Fibroblast of pulmonary artery (primary cell): ENCODE results near the gene MCCD1.

Source experiments
- DNase-seq: peaks from one replicate; pipeline ENCODE4 v3.0.0-alpha.2; 2010; ENCODE audit warnings: low read depth
- H3K4me3 ChIP-seq: replicated peaks from 2 replicates; pipeline ENCODE4 v1.5.1; 2011; ENCODE audit warnings: low read depth, mild to moderate bottlenecking, control low read depth, low read length, moderate library complexity
- CTCF ChIP-seq: IDR thresholded peaks from 2 replicates; pipeline ENCODE4 v1.5.1; 2011; ENCODE audit warnings: mild to moderate bottlenecking, control low read depth, low read length, inconsistent platforms; ENCODE audit errors: missing control alignments

The MCCD1 gene

DNA sequence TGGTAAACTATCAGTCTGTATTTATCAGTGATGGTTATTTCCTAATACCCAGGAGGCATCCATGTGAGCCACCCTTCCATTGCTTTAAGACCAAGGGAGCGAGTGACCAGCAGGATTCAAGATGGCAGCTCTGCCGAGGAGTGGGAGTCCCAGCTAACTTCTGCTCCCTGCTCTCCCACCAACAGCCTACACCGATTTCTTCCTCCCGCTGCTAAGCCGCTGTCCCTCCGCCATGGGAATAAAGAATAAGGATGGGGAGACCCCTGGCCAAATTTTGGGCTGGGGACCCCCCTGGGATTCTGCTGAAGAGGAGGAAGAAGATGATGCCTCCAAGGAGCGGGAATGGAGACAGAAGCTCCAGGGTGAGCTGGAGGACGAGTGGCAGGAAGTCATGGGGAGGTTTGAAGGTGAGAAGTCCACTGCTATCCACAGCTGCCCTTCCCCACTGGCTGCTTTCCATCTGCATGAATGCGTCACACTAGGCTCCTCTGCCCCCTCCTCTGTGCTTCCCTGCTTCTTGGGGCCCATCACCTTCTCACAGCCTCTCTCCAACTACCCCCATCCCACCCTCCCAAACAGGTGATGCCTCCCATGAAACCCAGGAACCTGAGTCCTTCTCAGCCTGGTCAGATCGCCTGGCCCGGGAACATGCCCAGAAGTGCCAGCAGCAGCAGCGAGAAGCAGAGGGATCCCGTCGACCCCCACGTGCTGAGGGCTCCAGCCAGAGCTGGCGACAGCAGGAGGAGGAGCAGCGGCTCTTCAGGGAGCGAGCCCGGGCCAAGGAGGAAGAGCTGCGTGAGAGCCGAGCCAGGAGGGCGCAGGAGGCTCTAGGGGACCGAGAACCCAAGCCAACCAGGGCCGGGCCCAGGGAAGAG, 28.9 kb downstream of the MCCD1 start:
- no peak for TF ChIP-seq CTCF
- no peak overlapping the region for H3K4me3 ChIP-seq
- no peak for DNase-seq

GRCh38 chr6:31558318-31558625, 29.5 kb downstream of the MCCD1 start:
- H3K4me3 ChIP-seq, result no peak overlapping the region
- no peak for DNase-seq
- no peak for TF ChIP-seq CTCF

- H3K4me3 ChIP-seq, result no peak overlapping the region
- TF ChIP-seq CTCF, result no peak
- DNase-seq, result peak; percentile 62
Observed at GRCh38 chr6:31558631-31559500, 30.1 kb downstream of the MCCD1 start.

DNA sequence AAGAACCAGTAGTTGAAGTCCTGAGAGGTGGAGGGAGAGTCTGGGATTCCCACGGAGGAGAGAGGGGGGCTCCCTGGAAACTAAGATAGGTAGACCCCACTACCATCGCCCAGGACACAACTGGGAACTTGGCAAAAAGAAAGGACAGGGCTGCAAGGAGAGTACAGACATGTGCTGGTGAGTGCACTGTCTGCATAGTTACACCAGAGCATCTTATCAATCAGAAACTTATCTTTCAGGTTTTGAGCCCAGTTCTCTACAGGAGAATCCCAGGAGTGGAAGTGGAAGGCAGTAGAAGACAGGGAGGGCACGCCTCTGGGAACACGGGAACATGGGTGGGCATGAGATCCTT, 30.8 kb downstream of the MCCD1 start:
- TF ChIP-seq CTCF, result no peak
- H3K4me3 ChIP-seq, result no peak overlapping the region
- no peak for DNase-seq

DNA sequence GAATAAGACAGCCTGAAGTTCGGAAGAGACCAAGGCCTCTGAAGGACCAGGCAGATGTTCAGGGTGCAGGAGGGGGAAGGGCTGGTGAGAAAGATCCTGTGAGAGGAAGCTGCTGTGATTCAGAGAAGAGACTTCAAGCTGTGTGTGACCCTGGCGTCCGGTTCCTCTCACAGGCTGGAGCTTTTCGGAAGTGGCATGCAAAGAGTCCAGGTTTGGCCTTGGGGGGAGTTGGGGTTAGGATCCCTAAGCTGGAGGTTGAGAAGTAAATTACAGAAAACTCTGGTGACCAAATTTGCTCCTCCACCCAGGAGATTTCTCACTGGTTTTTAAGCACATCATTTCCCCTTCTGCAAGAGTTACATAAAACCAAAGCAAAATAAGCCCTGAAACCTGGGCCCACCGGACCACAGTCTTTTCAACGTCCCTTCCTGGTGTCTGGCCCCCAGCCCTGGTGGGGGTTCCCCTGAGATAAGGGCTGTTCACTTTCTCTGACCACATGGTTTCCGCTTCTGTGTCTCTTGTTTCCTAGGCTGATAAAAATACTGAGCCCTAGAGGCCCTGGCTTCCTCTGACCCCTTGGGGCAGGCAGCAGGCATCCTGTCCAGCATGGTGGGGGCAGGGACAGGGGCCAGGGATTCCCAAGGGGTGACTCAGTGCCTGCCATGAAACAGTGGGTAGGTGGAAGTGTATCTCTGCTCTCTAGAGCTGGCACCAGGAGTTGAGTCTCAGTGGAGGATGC, 31.4 kb downstream of the MCCD1 start:
- peak; percentile 77 for DNase-seq
- no peak for TF ChIP-seq CTCF
- no peak overlapping the region for H3K4me3 ChIP-seq

GRCh38 chr6:31560697-31561058, 31.9 kb downstream of the MCCD1 start:
- DNase-seq, result no peak
- no peak for TF ChIP-seq CTCF
- no peak overlapping the region for H3K4me3 ChIP-seq
